Measurements from ENCODE around the gene EIF1AX. TPM values are rescaled to one million over a fixed set of nuclear protein-coding genes. Genes with fewer than 3 reads are reported as not detected.

EIF1AX gene
- total RNA-seq, 1 donor: 112 TPM

GRCh38 chrX:20080277-20080676 lies 61.4 kb downstream of the EIF1AX start:
- TF ChIP-seq CTCF (IDR thresholded peaks at IDR 0.05; ENCODE audit: insufficient read depth, low read length): no peak
- DNase-seq (ENCODE audit: low read depth): no peak
- H3K4me3 ChIP-seq (ENCODE audit: low read depth, low read length): no peak overlapping the region

Small RNAs within 50 kb of the gene (small RNA-seq; reads per million reads assigned to genes)
- 33.4 reads per million, percentile 96 among the genes with 10 or more reads in this experiment for gene RF00493
- gene RF00494: not detected

Other genes with a start within 250 kb of the EIF1AX start
- 8.0 and 11.0 TPM in 2 replicates for gene BCLAF3, start 150.8 kb downstream of the EIF1AX start, total RNA-seq (ENCODE audit: low replicate concordance)
- gene MAP7D2, start 24.9 kb downstream of the EIF1AX start, total RNA-seq (ENCODE audit: low replicate concordance): 0.18 and 1.2 TPM in 2 replicates
- gene RPS6KA3, start 125.1 kb upstream of the EIF1AX start, total RNA-seq (ENCODE audit: low replicate concordance): 42.5 and 58.1 TPM in 2 replicates